ENCODE results near the gene CTSH.

Gene CTSH

GRCh38 chr15:78944669-78945407 lies at the start of gene CTSH:
Gene CTSH (minus strand): TSS chr15:78945046. CDS start chr15:78944981, 65 bp downstream.
- peak; percentile 60 for DNase-seq

GRCh38 chr15:78993931-78994530 lies 49.2 kb upstream of the CTSH start:
- DNase-seq: no peak

- no peak for DNase-seq
Measured at GRCh38 chr15:78993257-78993930, 48.5 kb upstream of the CTSH start.

- no peak for DNase-seq
Measured at GRCh38 chr15:78992416-78993256, 47.8 kb upstream of the CTSH start.

- DNase-seq: no peak
Measured at GRCh38 chr15:78991879-78992278, 47.0 kb upstream of the CTSH start.

GRCh38 chr15:78991476-78991875 lies 46.6 kb upstream of the CTSH start:
- no peak for DNase-seq

GRCh38 chr15:78990278-78990677 lies 45.4 kb upstream of the CTSH start:
- no peak for DNase-seq

GRCh38 chr15:78989701-78990240 lies 44.9 kb upstream of the CTSH start:
- DNase-seq: no peak

- no peak for DNase-seq
Measured at GRCh38 chr15:78988361-78988911, 43.6 kb upstream of the CTSH start.

GRCh38 chr15:78987556-78988360 lies 42.9 kb upstream of the CTSH start:
- no peak for DNase-seq

GRCh38 chr15:78985859-78986475 lies 41.1 kb upstream of the CTSH start:
- DNase-seq: no peak

- DNase-seq: no peak
Measured at GRCh38 chr15:78984041-78984440, 39.2 kb upstream of the CTSH start.

GRCh38 chr15:78983146-78983918 lies 38.5 kb upstream of the CTSH start:
- DNase-seq: no peak

- DNase-seq: no peak
Measured at GRCh38 chr15:78982736-78983135, 37.9 kb upstream of the CTSH start.

- DNase-seq: no peak
Measured at GRCh38 chr15:78981532-78982313, 36.9 kb upstream of the CTSH start.

- DNase-seq: no peak
Measured at GRCh38 chr15:78979456-78980320, 34.8 kb upstream of the CTSH start.

GRCh38 chr15:78978601-78979179 lies 33.8 kb upstream of the CTSH start:
- DNase-seq: no peak

Data from NCI-H1417 treated with DMSO at 0.1 percent for 48 hours (cell line).